GM23248 (cell line): Measurements from ENCODE around the gene SLC50A1. TPM values are rescaled to one million over a fixed set of nuclear protein-coding genes. Genes with fewer than 3 reads are reported as not detected.

ENCODE experiments used
- DNase-seq: peaks from one replicate; pipeline ENCODE4 v3.0.0-alpha.2; 2015
- H2AFZ ChIP-seq: fragments of 200-600 bp; sonication (generic); 2 replicates; pipeline ENCODE4 v1.6.1; 2016; ENCODE audit warnings: antibody characterized with exemption
- H3F3A ChIP-seq: fragments of 200-600 bp; sonication (generic); 2 replicates; pipeline ENCODE4 v1.6.1; 2016; ENCODE audit warnings: mild to moderate bottlenecking, antibody characterized with exemption, mixed run types; ENCODE audit not compliant: insufficient read depth
- H3K27ac ChIP-seq: fragments of 200-600 bp; sonication (generic); 2 replicates; pipeline ENCODE4 v1.5.1; 2016; ENCODE audit warnings: mild to moderate bottlenecking
- H3K27me3 ChIP-seq: fragments of 200-600 bp; sonication (generic); replicated peaks from 2 replicates; pipeline ENCODE4 v1.6.1; 2016; ENCODE audit warnings: mild to moderate bottlenecking; ENCODE audit not compliant: insufficient read depth
- H3K36me3 ChIP-seq: fragments of 200-600 bp; sonication (generic); 2 replicates; pipeline ENCODE4 v1.6.1; 2016; ENCODE audit warnings: low read depth, mild to moderate bottlenecking
- H3K4me1 ChIP-seq: fragments of 200-600 bp; sonication (generic); 2 replicates; pipeline ENCODE4 v1.6.1; 2016; ENCODE audit warnings: mild to moderate bottlenecking; ENCODE audit not compliant: insufficient read depth
- H3K4me2 ChIP-seq: fragments of 200-600 bp; sonication (generic); one replicate; pipeline ENCODE4 v1.6.1; 2016; ENCODE audit warnings: mild to moderate bottlenecking; ENCODE audit not compliant: unreplicated experiment
- H3K4me3 ChIP-seq: fragments of 200-600 bp; sonication (generic); 2 replicates; pipeline ENCODE4 v1.5.1; 2016; ENCODE audit warnings: mild to moderate bottlenecking
- H3K79me2 ChIP-seq: fragments of 200-600 bp; sonication (generic); 2 replicates; pipeline ENCODE4 v1.6.1; 2016; ENCODE audit warnings: mild to moderate bottlenecking; ENCODE audit not compliant: insufficient read depth
- H3K9ac ChIP-seq: fragments of 200-600 bp; sonication (generic); 2 replicates; pipeline ENCODE4 v1.6.1; 2016; ENCODE audit warnings: mild to moderate bottlenecking
- H3K9me2 ChIP-seq: fragments of 200-600 bp; sonication (generic); 2 replicates; pipeline ENCODE4 v1.6.1; 2016; ENCODE audit warnings: mixed run types, mild to moderate bottlenecking, moderate library complexity; ENCODE audit not compliant: insufficient read depth
- H3K9me3 ChIP-seq: fragments of 200-600 bp; sonication (generic); one replicate; pipeline ENCODE4 v1.6.1; 2017; ENCODE audit warnings: low read depth
- H4K20me1 ChIP-seq: fragments of 200-600 bp; sonication (generic); 2 replicates; pipeline ENCODE4 v1.6.0; 2016; ENCODE audit not compliant: insufficient read depth
- EZH2 ChIP-seq: fragments of 200-600 bp; sonication (generic); IDR thresholded peaks from 2 replicates; pipeline ENCODE4 v1.6.1; 2018; ENCODE audit warnings: antibody characterized with exemption, mild to moderate bottlenecking; ENCODE audit not compliant: insufficient read depth, poor library complexity, severe bottlenecking
- EZH2phosphoT487 ChIP-seq: fragments of 200-600 bp; sonication (generic); IDR thresholded peaks from 2 replicates; pipeline ENCODE4 v1.6.1; 2018; ENCODE audit warnings: antibody characterized with exemption, moderate library complexity, mild to moderate bottlenecking, low read depth; ENCODE audit not compliant: insufficient read depth
- WGBS, 2 experiments: methylation state at CpG; one replicate each; pipeline ENCODE4 v1.1.6; 2015 to 2017; ENCODE audit warnings: low lambda C conversion rate in 2 of 2, low coverage in 1 of 2; ENCODE audit errors: missing lambda C conversion rate in 2 of 2; 5-methylcytosine and 5-hydroxymethylcytosine counted together
- in situ Hi-C: fragments of 300-500 bp; cut with MboI; formaldehyde crosslinking; loops from 2 replicates; pipeline ENCODE4 v1.15.0; 2020
- polyA plus RNA-seq: library from polyadenylated mRNA; unstranded; fragments of >200 nt; fragmentation: Nextera tagmentation; extraction: Ambion mirVana; gene quantifications from 2 replicates; pipeline ENCODE4 v1.2.1, GENCODE V29; 2016
- total RNA-seq: library from RNA; depleted of rRNA; stranded (reverse); fragments of >200 nt; shearing (Covaris generic); gene quantifications from 2 replicates; pipeline ENCODE4 v1.2.3, GENCODE V29; 2014

Gene SLC50A1
- total and polyA plus RNA-seq, 2 experiments from 2014 or later, result 33.4 to 55.1 TPM

DNA sequence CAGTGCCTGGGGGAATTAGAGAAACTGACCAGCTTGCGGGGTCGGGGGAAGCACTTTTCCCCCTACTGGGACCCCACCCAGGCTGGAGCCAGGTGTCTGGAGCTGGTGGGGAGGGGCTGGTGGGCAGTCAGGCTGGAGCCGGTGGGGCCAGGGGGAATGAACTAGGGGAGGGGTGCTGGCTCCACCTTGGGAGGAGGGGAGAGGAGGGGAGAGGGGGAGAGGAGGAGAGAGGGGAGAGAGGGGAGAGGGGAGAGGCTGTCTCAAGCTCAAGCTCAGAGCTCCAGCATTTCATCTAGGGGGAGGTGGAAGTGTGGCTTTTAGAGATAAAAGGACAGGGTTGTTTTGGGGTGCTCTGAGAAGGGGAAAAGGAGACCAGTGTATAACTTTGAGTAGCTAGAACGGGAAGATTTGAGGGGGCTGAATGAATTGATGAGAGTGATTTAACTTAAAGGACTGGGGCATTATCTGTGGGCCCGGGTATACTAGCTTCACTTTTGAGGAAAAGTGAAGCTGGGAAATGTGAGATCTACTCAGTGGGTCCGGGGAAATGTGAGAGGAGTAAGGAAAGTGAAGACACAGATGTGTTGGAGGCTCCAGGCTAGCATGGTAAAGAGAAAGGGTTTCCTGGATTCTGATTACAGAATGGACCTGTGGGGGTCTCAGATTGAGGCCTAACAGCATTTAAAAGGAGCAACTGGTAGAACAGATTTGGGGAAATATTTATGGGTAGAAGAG lies 5.2 kb upstream of the SLC50A1 start:
- TF ChIP-seq EZH2phosphoT487 (no peak), EZH2 (no peak)
- in situ Hi-C loops, result no loop called here
- Histone ChIP-seq H3K9me2 (no peaks in the 10 kb centered on the region), H2AFZ (no peak overlapping the region), H3F3A (0 out of 2 replicates have a peak, but pooled peaks cover 2% of the 10 kb centered on the region), H3K4me2 (no peak overlapping the region), H3K79me2 (no peaks in the 10 kb centered on the region), H3K9me3 (no peaks in the 10 kb centered on the region), H3K4me3 (no peak overlapping the region), H3K27ac (no peak overlapping the region), H4K20me1 (no peaks in the 10 kb centered on the region), H3K27me3 (peaks cover 35% of the 10 kb centered on the region), H3K9ac (no peak overlapping the region), H3K4me1 (peaks cover 14% of the 10 kb centered on the region; the same call in 1 of the 2 replicates), H3K36me3 (no peaks in the 10 kb centered on the region)
- 34 to 37% methylated on average over 5 to 6 of the region's 6 CpGs for WGBS, 2 experiments
- DNase-seq, result no peak

DNA sequence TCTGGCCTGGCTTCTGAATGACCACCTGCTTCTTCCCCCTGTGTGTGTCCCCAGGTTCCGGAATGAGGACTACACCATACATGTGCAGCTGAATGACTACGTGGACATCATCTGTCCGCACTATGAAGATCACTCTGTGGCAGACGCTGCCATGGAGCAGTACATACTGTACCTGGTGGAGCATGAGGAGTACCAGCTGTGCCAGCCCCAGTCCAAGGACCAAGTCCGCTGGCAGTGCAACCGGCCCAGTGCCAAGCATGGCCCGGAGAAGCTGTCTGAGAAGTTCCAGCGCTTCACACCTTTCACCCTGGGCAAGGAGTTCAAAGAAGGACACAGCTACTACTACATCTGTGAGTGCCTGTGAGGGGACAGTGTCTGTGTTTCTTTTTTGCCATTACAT lies 4.4 kb upstream of the SLC50A1 start:
- in situ Hi-C loops, result no loop called here
- no peak for DNase-seq
- TF ChIP-seq EZH2phosphoT487, result no peak
- Histone ChIP-seq H3K36me3 (no peaks in the 10 kb centered on the region), H3K9me3 (no peaks in the 10 kb centered on the region), H2AFZ (no peak overlapping the region), H3K9me2 (no peaks in the 10 kb centered on the region), H3K4me3 (no peak overlapping the region), H3F3A (0 out of 2 replicates have a peak, but pooled peaks cover 3% of the 10 kb centered on the region), H3K79me2 (no peaks in the 10 kb centered on the region), H3K27ac (no peak overlapping the region), H3K4me1 (peaks cover 14% of the 10 kb centered on the region; the same call in 1 of the 2 replicates), H3K9ac (no peak overlapping the region), H3K4me2 (no peak overlapping the region), H4K20me1 (no peaks in the 10 kb centered on the region), H3K27me3 (peaks cover 26% of the 10 kb centered on the region)
- WGBS, 2 experiments, result 78 to 82% methylated on average over 8 of the region's 8 CpGs

DNA sequence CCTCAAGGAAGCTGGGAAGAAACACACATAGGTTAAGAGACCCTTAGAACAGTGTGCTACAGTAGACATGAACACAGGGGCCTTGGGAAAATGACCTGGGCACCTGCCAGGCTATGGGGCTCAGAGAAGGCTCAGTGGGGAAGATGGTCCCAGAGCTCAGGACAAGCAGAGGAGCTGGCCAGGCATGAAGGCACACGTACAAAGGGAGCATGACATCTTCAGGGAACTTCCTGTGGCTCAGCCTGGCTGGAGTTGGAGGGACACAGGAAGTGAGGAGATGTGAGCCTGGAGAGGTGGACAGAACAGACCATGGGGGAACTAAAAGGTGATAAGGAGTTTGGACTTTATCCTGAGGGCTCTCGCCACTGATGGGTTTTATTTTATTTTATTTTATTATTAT lies 3.8 kb upstream of the SLC50A1 start:
- H2AFZ ChIP-seq, result no peak overlapping the region
- H3K9me3 ChIP-seq, result no peaks in the 10 kb centered on the region
- no peak overlapping the region for H3K4me3 ChIP-seq
- H3K9me2 ChIP-seq, result no peaks in the 10 kb centered on the region
- TF ChIP-seq EZH2 (no peak), EZH2phosphoT487 (no peak)
- no peak overlapping the region for H3K4me2 ChIP-seq
- in situ Hi-C loops, result no loop called here
- 0 out of 2 replicates have a peak, but pooled peaks cover 3% of the 10 kb centered on the region for H3F3A ChIP-seq
- peaks cover 13% of the 10 kb centered on the region; the same call in 1 of the 2 replicates for H3K4me1 ChIP-seq
- peaks cover 3% of the 10 kb centered on the region for H3K79me2 ChIP-seq
- no peaks in the 10 kb centered on the region for H4K20me1 ChIP-seq
- H3K9ac ChIP-seq, result no peak overlapping the region
- no peak overlapping the region for H3K27ac ChIP-seq
- 67 to 69% methylated on average over 2 of the region's 2 CpGs for WGBS, 2 experiments
- no peaks in the 10 kb centered on the region for H3K36me3 ChIP-seq
- peaks cover 20% of the 10 kb centered on the region for H3K27me3 ChIP-seq
- no peak for DNase-seq

- Histone ChIP-seq H3K4me1 (peaks cover 15% of the 10 kb centered on the region), H3K9me2 (no peaks in the 10 kb centered on the region), H3K9me3 (no peaks in the 10 kb centered on the region), H3K4me3 (no peak overlapping the region), H3K4me2 (no peak overlapping the region), H3K79me2 (peaks cover 23% of the 10 kb centered on the region), H3K27ac (no peak overlapping the region), H3K9ac (no peak overlapping the region), H2AFZ (no peak overlapping the region), H3K36me3 (0 out of 2 replicates have a peak, but pooled peaks cover 4% of the 10 kb centered on the region), H3F3A (peaks cover 11% of the 10 kb centered on the region), H3K27me3 (peaks cover 4% of the 10 kb centered on the region), H4K20me1 (no peaks in the 10 kb centered on the region)
- TF ChIP-seq EZH2phosphoT487 (no peak), EZH2 (no peak)
- no peak for DNase-seq
- in situ Hi-C loops, result no loop called here
- WGBS, 2 experiments, result 84 to 86% methylated on average over 6 to 7 of the region's 7 CpGs
Observed at GRCh38 chr1:155133799-155134281, 1.8 kb upstream of the SLC50A1 start.
